B cell (primary cell): ENCODE measurements around the gene CATSPER1. TPM values are rescaled to one million over a fixed set of nuclear protein-coding genes. Genes with fewer than 3 reads are reported as not detected.
A peak's percentile ranks its signal among the peaks of the same experiment; 100 is the strongest.

Source experiments
- ATAC-seq: fragments of 200-7000 bp; cut with Tn5 transposase; one replicate; pipeline ENCODE4 v1.10.0; 2021; ENCODE audit warnings: low read depth, mild to moderate bottlenecking, moderate number of reproducible peaks, moderate library complexity
- CTCF ChIA-PET: fragments of 350-600 bp; sonication (Branson Sonifier 250); formaldehyde crosslinking; loops from one replicate; lab custom pipeline; 2021; ENCODE audit warnings: antibody characterized with exemption, inconsistent platforms; lab: Charles Lee
- POLR2A ChIA-PET: fragments of 350-600 bp; sonication (Branson Sonifier 250); formaldehyde crosslinking; loops from one replicate; lab custom pipeline; 2021; ENCODE audit warnings: antibody characterized with exemption; lab: Charles Lee
- DNase-seq: peaks from one replicate; pipeline ENCODE4 v3.0.0; 2013
- H2AFZ ChIP-seq: 2 replicates; pipeline ENCODE4 v1.6.1; 2012; ENCODE audit warnings: mild to moderate bottlenecking, low read depth, low read length; ENCODE audit not compliant: insufficient read depth, poor library complexity, severe bottlenecking
- H3K27ac ChIP-seq, 2 donors: 1 replicate in 1 of 2; 2 replicates in 1 of 2; pipeline ENCODE4 v1.5.1; 2012 to 2013; ENCODE audit warnings: low read length in 2 of 2, mild to moderate bottlenecking in 2 of 2, moderate library complexity in 1 of 2
- H3K27me3 ChIP-seq, 4 experiments: fragments of 200-600 bp in 1 of 4; sonication (generic) in 1 of 4; replicated peaks in 1 of 4; 1 replicate in 2 of 4; 2 replicates in 2 of 4; pipeline versions ENCODE4 v1.6.1 to v1.7.0; 2013 to 2016; ENCODE audit warnings: low read length in 3 of 4, mild to moderate bottlenecking in 2 of 4, mixed read lengths in 1 of 4, moderate library complexity in 1 of 4; ENCODE audit not compliant: insufficient read depth in 4 of 4, control insufficient read depth in 3 of 4; ENCODE audit errors: control extremely low read depth in 1 of 4
- H3K36me3 ChIP-seq, 2 experiments: replicated peaks in 1 of 2; 1 replicate in 1 of 2; 2 replicates in 1 of 2; pipeline versions ENCODE4 v1.6.1 to v1.7.1; 2013; ENCODE audit warnings: low read length in 1 of 2; ENCODE audit not compliant: insufficient read depth in 2 of 2, control insufficient read depth in 1 of 2; ENCODE audit errors: control extremely low read depth in 1 of 2, extremely low read depth in 1 of 2
- H3K4me1 ChIP-seq, 2 donors: fragments of 200-600 bp in 1 of 2; sonication (generic) in 1 of 2; 1 replicate in 1 of 2; 2 replicates in 1 of 2; pipeline versions ENCODE4 v1.5.1 to v1.6.1; 2013 to 2017; ENCODE audit warnings: low read length in 2 of 2; ENCODE audit not compliant: control insufficient read depth in 2 of 2, insufficient read depth in 2 of 2
- H3K4me2 ChIP-seq: replicated peaks from 2 replicates; pipeline ENCODE3; 2012; ENCODE audit warnings: mild to moderate bottlenecking, low read depth, low read length; ENCODE audit not compliant: poor library complexity, severe bottlenecking
- H3K4me3 ChIP-seq, 5 experiments: fragments of 200-600 bp in 1 of 5; sonication (generic) in 1 of 5; 1 replicate in 3 of 5; 2 replicates in 2 of 5; pipeline versions ENCODE4 v1.5.1 to v1.7.0; 2011 to 2016; ENCODE audit warnings: low read length in 4 of 5, mild to moderate bottlenecking in 4 of 5, low read depth in 2 of 5, control low read depth in 1 of 5, moderate library complexity in 1 of 5; ENCODE audit not compliant: insufficient read depth in 1 of 5; ENCODE audit errors: control extremely low read depth in 1 of 5, extremely low read depth in 1 of 5
- H3K79me2 ChIP-seq: fragments of 200-600 bp; sonication (generic); one replicate; pipeline ENCODE4 v1.6.0; 2016; ENCODE audit warnings: low read length; ENCODE audit not compliant: control insufficient read depth, insufficient read depth
- H3K9ac ChIP-seq: fragments of 200-600 bp; sonication (generic); 2 replicates; pipeline ENCODE4 v1.6.1; 2017; ENCODE audit warnings: mild to moderate bottlenecking, low read length, moderate library complexity
- H3K9me3 ChIP-seq, 3 donors: one replicate each; pipeline versions ENCODE4 v1.6.1 to v1.7.1; 2013; ENCODE audit warnings: low read length in 2 of 3; ENCODE audit not compliant: control insufficient read depth in 2 of 3, insufficient read depth in 1 of 3; ENCODE audit errors: control extremely low read depth in 1 of 3
- H4K20me1 ChIP-seq: 2 replicates; pipeline ENCODE4 v1.6.0; 2012; ENCODE audit warnings: mild to moderate bottlenecking, low read length; ENCODE audit not compliant: insufficient read depth, control insufficient read depth, poor library complexity, severe bottlenecking
- H3K27ac Mint-ChIP-seq: one replicate; pipeline ENCODE4 v1.8.0; 2021; ENCODE audit warnings: mixed read lengths
- H3K27me3 Mint-ChIP-seq: one replicate; pipeline ENCODE4 v1.8.0; 2021; ENCODE audit warnings: mixed read lengths
- H3K4me1 Mint-ChIP-seq: one replicate; pipeline ENCODE4 v1.8.0; 2021; ENCODE audit warnings: mixed read lengths
- H3K4me3 Mint-ChIP-seq: one replicate; pipeline ENCODE4 v1.8.0; 2021; ENCODE audit warnings: mixed read lengths
- H3K9me3 Mint-ChIP-seq: one replicate; pipeline ENCODE4 v1.8.0; 2022; ENCODE audit warnings: mixed read lengths; ENCODE audit not compliant: insufficient read depth
- EZH2 ChIP-seq: IDR thresholded peaks from 2 replicates; pipeline ENCODE4 v1.6.1; 2012; ENCODE audit warnings: borderline replicate concordance, low read depth, mild to moderate bottlenecking, moderate library complexity, low read length; ENCODE audit not compliant: insufficient read depth, poor library complexity, severe bottlenecking
- WGBS: methylation state at CpG from one replicate; pipeline ENCODE4 v1.1.5; 2013; ENCODE audit warnings: missing lambda C conversion rate; ENCODE audit not compliant: insufficient coverage; 5-methylcytosine and 5-hydroxymethylcytosine counted together
- intact Hi-C: fragments of 100-400 bp; cut with micrococcal nuclease; formaldehyde crosslinking; loops from one replicate; pipeline ENCODE4 v1.10.0; 2022
- polyA plus RNA-seq: library from polyadenylated mRNA; depleted of rRNA; stranded (reverse); fragments of >200 nt; gene quantifications from 2 replicates; pipeline ENCODE4 v1.2.3, GENCODE V29; 2012
- total RNA-seq, 2 donors: library from RNA; stranded (reverse); fragments of 120-200 nt in 1 of 2; gene quantifications; 1 replicate in 1 of 2; 2 replicates in 1 of 2; pipeline versions ENCODE4 v1.2.3 to v1.2.4, GENCODE V29; 2013 to 2022
- TF ChIP-seq, protein P1 (sequence below): fragments of 200-600 bp; IDR thresholded peaks from one replicate; pipeline ENCODE4 v1.8.0; 2022; ENCODE audit warnings: antibody characterized with exemption, mild to moderate bottlenecking

Gene CATSPER1
- total and polyA plus RNA-seq, 2 donors (not counting 1 experiment from before 2014, with no cell fraction given) = not detected

DNA sequence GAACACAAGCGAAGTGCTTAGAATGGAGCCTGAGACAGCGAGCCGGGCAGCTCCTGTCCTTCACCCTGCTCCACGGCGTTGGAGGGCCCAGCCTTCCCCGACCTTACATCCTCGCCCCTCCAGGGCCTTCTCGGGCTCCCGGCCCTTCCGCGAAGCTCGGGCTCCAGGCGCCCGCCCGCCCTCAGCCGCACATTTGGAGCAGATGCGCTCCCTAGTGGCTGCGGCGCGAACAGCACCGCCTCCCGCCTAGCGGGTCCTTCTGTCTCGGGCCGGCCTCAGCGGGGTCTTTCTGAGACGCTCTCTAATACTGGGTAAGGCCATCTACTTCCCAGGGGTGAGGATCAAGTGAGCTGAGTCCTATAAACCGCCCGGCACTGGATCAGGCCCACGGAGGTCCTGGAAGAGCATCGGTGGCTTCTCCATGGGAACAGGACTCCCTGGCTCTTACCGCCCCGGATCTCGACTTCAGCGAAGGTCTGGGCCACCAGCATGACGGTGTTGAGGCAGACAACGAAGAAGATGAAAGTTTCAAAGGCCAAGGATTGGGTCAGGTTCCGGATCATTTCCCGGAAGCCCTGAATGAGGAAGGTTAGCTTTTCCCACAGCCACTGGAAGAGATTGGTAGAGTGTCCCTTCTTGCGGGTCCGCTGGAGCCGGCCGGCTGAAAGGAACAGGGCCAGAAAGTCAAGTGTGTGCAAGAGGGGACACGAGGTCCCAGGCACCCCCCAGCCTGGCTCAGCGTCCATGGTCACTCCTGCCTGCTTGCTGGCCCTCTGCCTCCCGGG is 3.7 kb downstream of the CATSPER1 start:
- no peak overlapping the region for H3K27ac Mint-ChIP-seq
- peak; percentile 99 for ATAC-seq
- POLR2A ChIA-PET = interaction anchor here (0.5 kb wide), 1 partner anchor 136 kb away, joined by 3 read pairs; no protein-coding TSS in a partner anchor
- peak; percentile 85 for DNase-seq
- Histone ChIP-seq H4K20me1 (no peaks in the 10 kb centered on the region), H3K79me2 (no peaks in the 10 kb centered on the region), H3K27me3 (peaks cover 0 to 9% (median 4%) of the 10 kb centered on the region in 4 experiments), H3K9me3 (no peaks in the 10 kb centered on the region), H3K4me1 (peaks cover 7% of the 10 kb centered on the region in 2 donors), H3K27ac (no peak overlapping the region), H3K4me2 (peak overlapping the region; percentile 70), H3K9ac (no peak overlapping the region), H3K4me3 (no peak overlapping the region), H3K36me3 (no peaks in the 10 kb centered on the region), H2AFZ (peak overlapping the region; percentile 75)
- CTCF ChIA-PET = interaction anchor here (0.6 to 2.0 kb wide), 24 partner anchors 11 to 329 kb away, joined by 3 to 13 read pairs (median 4); partner anchors contain the start of genes AP5B1, BANF1, CCDC85B and CST6
- no peak overlapping the region for H3K4me3 Mint-ChIP-seq
- H3K27me3 Mint-ChIP-seq = peaks cover 7% of the 10 kb centered on the region
- peaks cover 5% of the 10 kb centered on the region for H3K4me1 Mint-ChIP-seq
- no peaks in the 10 kb centered on the region for H3K9me3 Mint-ChIP-seq
- intact Hi-C loops = loop anchor here (1.0 kb wide), 2 partner anchors 30 to 33 kb away; partner anchors contain the start of gene SF3B2
- WGBS = 22% methylated on average over 44 of the region's 46 CpGs
- TF ChIP-seq, protein P1, sequence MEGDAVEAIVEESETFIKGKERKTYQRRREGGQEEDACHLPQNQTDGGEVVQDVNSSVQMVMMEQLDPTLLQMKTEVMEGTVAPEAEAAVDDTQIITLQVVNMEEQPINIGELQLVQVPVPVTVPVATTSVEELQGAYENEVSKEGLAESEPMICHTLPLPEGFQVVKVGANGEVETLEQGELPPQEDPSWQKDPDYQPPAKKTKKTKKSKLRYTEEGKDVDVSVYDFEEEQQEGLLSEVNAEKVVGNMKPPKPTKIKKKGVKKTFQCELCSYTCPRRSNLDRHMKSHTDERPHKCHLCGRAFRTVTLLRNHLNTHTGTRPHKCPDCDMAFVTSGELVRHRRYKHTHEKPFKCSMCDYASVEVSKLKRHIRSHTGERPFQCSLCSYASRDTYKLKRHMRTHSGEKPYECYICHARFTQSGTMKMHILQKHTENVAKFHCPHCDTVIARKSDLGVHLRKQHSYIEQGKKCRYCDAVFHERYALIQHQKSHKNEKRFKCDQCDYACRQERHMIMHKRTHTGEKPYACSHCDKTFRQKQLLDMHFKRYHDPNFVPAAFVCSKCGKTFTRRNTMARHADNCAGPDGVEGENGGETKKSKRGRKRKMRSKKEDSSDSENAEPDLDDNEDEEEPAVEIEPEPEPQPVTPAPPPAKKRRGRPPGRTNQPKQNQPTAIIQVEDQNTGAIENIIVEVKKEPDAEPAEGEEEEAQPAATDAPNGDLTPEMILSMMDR = peak; percentile 93
- no peak for TF ChIP-seq EZH2
